GM12874 (cell line): Measurements from ENCODE around the gene CANT1.

Experiments
- TF ChIP-seq, protein P1 (sequence below): IDR thresholded peaks from 2 replicates; pipeline ENCODE4 v1.5.1; 2011; ENCODE audit warnings: low read depth, mild to moderate bottlenecking, control low read depth, low read length, moderate library complexity; ENCODE audit not compliant: insufficient read depth

The CANT1 gene

DNA sequence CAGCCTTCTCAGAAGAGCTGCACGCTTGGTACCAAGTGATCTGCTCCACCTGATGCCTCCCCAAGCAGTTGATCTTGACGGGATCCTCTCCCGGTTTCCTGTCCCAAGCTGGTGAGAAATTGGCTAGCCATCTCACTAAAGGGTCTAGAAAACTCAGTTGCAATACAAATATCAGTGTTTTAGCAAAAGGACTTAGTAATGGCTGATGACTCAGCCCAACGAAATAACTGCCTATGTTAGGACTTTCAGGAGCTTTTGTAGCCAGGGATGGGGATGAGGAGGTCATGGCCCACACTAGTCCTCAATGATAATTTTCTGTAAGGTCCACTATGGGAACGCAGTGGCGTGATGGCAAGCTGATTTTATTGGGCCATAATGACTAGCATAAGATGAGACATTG lies 41.7 kb upstream of the CANT1 start:
- TF ChIP-seq, protein P1, sequence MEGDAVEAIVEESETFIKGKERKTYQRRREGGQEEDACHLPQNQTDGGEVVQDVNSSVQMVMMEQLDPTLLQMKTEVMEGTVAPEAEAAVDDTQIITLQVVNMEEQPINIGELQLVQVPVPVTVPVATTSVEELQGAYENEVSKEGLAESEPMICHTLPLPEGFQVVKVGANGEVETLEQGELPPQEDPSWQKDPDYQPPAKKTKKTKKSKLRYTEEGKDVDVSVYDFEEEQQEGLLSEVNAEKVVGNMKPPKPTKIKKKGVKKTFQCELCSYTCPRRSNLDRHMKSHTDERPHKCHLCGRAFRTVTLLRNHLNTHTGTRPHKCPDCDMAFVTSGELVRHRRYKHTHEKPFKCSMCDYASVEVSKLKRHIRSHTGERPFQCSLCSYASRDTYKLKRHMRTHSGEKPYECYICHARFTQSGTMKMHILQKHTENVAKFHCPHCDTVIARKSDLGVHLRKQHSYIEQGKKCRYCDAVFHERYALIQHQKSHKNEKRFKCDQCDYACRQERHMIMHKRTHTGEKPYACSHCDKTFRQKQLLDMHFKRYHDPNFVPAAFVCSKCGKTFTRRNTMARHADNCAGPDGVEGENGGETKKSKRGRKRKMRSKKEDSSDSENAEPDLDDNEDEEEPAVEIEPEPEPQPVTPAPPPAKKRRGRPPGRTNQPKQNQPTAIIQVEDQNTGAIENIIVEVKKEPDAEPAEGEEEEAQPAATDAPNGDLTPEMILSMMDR = no peak

DNA sequence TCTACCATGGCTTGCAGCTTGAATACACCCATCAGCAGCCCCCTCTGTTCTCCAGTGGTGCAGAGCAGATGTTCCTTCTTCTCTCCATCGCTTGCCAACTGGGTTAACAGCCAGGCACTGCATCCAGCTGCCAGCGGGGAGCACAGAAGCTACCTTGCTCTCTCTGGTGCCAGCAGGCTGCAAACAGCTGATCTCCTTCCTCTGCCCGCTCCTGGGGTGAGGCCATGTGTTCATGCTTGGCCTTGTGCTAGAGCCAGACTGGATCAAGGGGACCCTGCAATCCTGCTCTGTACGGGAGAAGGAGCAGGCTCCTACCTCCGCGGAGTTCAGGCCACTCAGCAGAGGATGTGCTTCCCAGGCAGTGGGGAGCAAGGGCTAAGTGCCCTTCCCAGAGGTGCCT lies 41.0 kb upstream of the CANT1 start:
- TF ChIP-seq, protein P1 = no peak

DNA sequence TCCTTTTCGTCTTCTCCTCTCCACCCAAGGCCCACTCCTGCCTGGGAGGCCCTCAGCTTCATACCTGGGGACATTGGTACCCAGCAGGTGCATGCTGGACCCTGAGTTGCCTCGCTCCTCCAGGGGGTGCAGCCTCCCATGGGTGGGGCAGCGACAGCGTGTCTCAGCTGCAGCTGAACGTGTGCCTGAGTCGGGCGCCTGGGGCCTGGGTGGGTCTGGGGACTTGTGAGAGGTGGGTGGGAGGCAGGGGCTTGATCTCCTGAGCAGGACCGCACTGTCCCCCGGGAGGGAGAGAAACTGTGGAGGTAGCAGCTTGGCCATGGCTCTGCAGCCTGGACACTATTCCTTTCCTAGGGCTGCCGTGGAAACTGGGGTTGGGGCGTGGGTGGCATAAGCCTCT lies 40.3 kb upstream of the CANT1 start:
- TF ChIP-seq, protein P1 = no peak

DNA sequence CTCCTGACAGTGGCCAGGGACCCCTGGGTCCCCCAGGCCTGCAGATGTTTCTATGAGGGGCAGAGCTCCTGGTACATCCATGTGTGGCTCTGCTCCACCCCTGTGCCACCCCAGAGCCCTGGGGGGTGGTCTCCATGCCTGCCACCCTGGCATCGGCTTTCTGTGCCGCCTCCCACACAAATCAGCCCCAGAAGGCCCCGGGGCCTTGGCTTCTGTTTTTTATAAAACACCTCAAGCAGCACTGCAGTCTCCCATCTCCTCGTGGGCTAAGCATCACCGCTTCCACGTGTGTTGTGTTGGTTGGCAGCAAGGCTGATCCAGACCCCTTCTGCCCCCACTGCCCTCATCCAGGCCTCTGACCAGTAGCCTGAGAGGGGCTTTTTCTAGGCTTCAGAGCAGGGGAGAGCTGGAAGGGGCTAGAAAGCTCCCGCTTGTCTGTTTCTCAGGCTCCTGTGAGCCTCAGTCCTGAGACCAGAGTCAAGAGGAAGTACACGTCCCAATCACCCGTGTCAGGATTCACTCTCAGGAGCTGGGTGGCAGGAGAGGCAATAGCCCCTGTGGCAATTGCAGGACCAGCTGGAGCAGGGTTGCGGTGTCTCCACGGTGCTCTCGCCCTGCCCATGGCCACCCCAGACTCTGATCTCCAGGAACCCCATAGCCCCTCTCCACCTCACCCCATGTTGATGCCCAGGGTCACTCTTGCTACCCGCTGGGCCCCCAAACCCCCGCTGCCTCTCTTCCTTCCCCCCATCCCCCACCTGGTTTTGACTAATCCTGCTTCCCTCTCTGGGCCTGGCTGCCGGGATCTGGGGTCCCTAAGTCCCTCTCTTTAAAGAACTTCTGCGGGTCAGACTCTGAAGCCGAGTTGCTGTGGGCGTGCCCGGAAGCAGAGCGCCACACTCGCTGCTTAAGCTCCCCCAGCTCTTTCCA lies 39.5 kb upstream of the CANT1 start:
- TF ChIP-seq, protein P1 = no peak

DNA sequence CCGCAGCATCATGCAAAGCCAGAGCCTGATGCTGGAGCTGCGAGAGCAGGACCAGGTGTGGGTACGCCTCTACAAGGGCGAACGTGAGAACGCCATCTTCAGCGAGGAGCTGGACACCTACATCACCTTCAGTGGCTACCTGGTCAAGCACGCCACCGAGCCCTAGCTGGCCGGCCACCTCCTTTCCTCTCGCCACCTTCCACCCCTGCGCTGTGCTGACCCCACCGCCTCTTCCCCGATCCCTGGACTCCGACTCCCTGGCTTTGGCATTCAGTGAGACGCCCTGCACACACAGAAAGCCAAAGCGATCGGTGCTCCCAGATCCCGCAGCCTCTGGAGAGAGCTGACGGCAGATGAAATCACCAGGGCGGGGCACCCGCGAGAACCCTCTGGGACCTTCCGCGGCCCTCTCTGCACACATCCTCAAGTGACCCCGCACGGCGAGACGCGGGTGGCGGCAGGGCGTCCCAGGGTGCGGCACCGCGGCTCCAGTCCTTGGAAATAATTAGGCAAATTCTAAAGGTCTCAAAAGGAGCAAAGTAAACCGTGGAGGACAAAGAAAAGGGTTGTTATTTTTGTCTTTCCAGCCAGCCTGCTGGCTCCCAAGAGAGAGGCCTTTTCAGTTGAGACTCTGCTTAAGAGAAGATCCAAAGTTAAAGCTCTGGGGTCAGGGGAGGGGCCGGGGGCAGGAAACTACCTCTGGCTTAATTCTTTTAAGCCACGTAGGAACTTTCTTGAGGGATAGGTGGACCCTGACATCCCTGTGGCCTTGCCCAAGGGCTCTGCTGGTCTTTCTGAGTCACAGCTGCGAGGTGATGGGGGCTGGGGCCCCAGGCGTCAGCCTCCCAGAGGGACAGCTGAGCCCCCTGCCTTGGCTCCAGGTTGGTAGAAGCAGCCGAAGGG lies 38.6 kb upstream of the CANT1 start:
- TF ChIP-seq, protein P1 = no peak

DNA sequence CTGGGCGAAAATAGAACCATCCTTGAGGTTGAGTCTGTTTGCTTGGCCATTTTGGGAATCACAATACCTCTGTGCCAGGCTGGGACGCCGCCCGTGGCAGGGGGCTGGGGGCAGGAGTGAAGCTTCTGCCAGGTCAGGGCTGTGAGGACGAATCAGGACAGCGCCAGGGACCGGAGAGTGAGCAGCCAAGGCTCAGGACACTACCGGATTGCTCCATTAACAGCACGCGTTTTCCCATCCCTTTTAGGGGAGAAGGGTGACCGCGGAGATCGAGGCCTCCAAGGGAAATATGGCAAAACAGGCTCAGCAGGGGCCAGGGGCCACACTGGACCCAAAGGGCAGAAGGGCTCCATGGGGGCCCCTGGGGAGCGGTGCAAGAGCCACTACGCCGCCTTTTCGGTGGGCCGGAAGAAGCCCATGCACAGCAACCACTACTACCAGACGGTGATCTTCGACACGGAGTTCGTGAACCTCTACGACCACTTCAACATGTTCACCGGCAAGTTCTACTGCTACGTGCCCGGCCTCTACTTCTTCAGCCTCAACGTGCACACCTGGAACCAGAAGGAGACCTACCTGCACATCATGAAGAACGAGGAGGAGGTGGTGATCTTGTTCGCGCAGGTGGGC lies 37.8 kb upstream of the CANT1 start:
- TF ChIP-seq, protein P1 = no peak

DNA sequence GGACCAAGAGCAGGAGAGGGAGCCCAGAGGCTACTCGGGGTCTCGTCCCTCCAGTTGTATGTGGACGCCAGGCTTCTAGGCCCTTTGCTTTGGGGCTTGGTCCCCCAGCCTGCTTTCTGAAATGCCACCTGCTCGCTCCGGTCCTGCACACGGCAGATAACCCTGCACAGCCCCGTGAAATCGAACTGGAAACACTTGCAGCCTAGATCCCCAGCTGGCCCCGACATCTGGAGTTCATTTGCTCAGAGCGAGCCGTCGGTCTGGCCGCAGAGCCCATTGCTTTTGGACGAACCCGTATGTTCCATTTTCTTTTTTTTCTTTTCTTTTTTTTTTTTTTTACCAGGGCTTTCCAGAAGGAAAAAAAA lies 37.3 kb upstream of the CANT1 start:
- TF ChIP-seq, protein P1 = no peak
